Myocyte (in vitro differentiated cells): ENCODE data around the gene NR2F1-AS1. TPM values are rescaled to one million over a fixed set of nuclear protein-coding genes. Genes with fewer than 3 reads are reported as not detected.
A peak's percentile ranks its signal among the peaks of the same experiment; 100 is the strongest.

ENCODE experiments used
- DNase-seq: peaks from one replicate; pipeline ENCODE4 v3.0.0-alpha.2; 2012; ENCODE audit warnings: low read depth
- total RNA-seq: library from RNA; depleted of rRNA; stranded (reverse); fragments of >200 nt; gene quantifications from 2 replicates; pipeline ENCODE4 v1.2.3, GENCODE V29; 2014

NR2F1-AS1 gene
- total RNA-seq, 1 donor from 2014 or later, result 3.2 TPM

DNA sequence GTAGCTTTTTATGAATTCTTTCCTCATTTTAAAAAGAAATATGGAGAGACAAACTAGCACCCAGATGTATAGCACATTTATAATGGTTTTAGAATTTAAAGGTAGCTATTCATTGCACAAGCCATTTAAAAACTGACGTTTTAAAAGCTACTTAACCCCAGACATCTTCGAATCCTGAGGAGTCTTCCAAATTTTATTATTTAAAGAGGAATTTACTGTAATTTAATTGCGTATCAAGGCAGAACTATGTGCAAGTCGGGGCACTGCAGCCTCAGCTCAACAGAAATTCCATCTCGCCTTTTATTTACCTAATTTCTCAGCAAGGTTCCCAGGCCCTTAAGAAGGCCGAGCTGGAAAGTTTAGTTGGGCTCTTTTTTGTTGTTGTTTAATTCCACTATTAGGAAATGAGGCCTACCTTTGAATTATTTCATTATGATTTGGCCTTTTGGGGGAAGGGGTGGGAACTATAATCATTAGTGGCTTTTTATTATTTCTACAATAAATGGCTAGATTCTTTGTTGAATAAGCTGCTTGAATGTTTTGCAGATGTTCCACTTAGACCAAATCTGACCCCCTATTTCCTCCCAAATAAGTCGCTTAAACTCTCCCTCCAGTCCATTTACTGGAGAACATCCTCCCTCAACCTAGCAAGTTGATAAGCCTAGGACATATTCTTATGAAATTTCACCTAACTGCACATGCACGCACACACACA lies 22.2 kb upstream of the NR2F1-AS1 start:
- DNase-seq, result no peak

DNA sequence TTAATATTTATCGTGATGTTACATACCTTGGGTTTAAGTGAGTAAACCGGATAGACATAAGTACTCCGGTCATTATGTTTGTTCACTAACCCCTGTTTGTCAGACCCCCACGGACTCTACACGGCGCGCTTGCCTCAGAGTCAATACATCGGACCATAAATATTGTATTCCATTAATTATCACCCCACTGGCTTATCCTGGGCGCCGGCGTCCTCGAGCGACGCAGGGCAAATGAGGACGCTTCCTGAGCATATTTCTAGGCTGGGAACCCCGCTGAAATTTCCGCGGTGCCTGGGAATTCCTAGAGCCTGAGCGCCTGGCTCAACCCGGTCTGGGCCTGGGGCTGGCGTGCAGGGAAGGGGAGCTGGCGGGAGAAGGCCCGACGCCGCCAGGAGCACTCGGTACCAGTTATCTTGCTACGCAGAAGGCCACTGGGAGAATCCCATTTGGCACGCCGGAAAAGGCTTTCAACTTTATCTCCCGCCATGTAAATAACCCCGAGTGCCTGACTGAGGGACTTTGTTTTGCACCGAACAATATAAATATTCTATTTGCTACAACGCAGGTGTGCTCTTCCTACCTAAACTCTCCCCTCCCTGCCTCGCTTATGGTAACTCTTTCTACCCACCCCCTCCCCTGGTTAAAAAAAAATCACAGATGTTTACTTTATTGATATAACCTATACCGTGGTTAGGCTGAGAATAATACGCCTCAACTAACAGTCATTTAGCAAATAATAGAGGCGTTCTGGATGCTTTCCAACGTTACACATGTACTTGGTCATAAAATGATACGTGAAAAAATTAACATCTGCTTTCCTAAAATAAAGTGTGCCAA lies 21.4 kb upstream of the NR2F1-AS1 start:
- DNase-seq, result no peak

- DNase-seq, result no peak
Observed at GRCh38 chr5:93601802-93602155, 20.8 kb upstream of the NR2F1-AS1 start.

- DNase-seq, result no peak
Observed at GRCh38 chr5:93601071-93601801, 20.2 kb upstream of the NR2F1-AS1 start.

DNA sequence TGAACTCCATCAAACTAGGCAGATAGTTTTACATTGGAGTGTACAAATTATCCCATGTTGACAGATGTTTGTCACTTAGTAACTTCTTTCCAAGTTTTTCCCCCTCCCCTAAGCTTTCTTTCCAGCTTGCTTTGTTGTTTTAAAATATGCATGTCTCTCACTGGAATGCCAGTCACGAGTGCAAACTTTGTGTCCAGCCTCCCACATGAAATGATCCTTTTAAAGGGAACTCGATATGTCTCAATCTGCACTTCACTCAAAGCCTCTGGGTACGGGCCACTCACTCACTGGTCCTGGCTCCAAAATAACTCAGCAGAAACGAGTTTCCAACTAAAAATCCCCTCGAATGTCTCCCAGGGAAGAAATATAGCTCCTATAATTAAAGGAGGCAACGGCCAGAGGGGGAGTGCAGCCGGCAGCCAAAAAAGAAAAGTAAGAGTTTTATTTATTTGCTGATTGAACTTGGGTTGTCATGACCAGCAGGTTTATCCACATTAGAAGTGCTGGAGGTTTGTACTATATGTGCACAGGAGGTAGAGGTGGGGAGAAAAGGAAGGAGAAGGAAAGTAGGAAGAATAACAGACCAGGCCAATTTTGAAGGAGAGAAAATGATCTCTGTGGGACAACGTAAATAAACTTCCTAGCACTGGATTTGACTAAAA lies 19.5 kb upstream of the NR2F1-AS1 start:
- peak; percentile 51 for DNase-seq

DNA sequence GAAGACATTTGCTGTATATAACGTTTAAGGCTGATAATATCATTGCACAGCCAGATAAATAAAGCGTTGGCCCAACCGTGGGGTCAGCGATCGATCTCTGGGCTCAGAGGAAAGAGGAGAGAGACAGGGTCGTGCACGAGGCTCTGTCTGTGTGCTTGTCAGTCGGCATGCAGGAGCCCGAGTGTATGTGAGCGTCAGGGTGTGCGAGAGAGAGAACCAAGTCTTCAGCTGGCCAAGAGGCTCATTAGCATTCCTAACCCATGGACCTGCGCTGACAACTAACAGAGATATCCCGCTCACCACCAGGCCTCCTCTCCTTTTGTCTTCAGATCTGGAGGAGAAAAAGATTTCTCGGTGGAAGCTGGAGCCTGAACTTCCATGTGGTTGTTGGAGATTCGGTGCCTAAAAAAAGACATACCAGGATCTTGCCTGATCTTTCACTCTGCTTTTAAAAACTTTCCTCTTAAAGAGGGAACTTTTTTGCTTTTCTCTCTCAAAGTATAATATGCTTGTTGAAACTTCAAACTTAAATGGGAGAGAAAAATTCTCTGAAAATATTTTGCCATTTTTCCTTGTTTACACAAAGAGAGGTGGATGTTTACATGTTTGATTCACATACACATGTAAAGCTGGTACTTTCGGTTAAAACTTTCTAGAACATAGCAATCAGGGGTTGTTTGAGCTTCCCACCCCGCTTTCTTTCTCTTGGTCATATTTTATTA lies 18.5 kb upstream of the NR2F1-AS1 start:
- no peak for DNase-seq

- DNase-seq, result no peak
Observed at GRCh38 chr5:93599001-93599379, 18.0 kb upstream of the NR2F1-AS1 start.

- DNase-seq, result peak; percentile 82
Observed at GRCh38 chr5:93598091-93599000, 17.3 kb upstream of the NR2F1-AS1 start.

DNA sequence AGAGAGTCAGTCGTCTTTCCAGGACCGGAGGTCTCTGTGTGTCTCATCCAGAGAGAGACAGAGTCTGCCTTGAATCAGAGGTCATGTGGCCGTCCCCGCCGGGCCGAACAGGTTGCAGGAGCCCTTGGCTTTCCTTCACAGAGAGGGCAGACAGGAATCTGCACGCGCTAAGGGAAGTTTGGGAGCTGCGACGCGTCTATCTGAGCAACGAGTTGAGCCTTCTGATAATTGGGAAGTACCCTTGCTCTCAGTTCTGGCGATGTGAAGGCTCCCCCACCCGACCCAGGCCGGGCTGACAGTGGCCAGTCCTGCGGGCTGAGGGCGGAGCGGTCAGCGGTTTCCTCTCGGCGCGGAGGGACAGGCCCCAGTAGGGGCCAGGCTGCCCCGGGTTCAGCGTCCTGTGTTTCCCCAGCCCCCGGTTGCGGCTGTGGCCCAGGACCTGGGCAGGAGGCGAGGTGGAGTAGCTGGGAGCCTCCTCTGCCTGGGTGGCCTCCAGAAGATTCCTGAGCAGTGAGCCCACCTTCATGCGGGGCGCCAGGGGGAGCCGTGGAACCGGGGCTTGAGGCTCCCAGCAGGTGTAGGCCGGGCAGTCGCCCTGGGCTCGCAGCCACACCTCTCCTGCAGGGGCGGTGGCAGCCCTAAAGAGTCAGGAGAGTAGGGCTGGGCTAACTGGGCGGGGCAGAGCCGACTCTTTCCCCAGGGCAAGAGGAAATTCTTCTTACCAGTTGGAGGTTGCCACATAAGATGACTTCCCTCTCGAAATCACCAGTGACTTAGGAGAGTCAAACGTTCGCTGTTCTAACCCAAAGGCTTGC lies 15.9 kb upstream of the NR2F1-AS1 start:
- DNase-seq, result no peak

- no peak for DNase-seq
Observed at GRCh38 chr5:93596310-93596675, 15.3 kb upstream of the NR2F1-AS1 start.

DNA sequence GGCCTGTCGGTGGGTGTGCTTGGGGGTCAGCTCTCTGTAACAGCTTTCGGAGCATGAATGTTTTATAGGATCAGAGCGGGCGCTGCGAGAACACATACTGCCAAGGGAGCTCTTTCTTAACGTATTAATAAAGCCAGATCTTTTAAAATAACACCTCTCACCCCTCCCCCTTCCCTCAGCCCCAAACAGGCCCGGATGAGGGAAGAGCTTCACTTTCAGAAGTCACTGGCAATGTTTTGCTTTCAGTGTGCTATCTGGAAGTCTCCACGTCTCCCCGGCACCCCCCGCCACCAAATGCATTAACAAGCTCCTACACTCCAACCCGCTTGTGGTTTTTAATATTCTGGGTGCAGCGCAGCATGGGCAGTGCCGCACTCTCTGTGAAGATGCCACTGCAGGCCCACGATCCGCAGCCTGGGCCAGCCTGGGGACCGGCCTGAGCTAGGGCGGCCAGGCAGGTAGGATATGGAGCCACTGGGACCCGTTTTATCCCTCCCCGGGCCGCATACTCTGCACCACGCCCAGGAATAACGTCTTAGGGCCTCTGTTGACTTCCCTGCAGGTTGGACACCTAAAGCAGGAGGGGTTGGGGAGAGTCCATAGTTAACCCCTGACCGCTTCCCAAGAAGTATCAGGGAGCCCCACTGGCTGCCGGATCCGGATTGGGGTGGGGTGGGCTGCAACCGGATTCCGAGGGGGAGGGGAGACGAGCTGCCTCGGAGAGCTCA lies 14.6 kb upstream of the NR2F1-AS1 start:
- DNase-seq, result no peak

- DNase-seq, result no peak
Observed at GRCh38 chr5:93594591-93595419, 13.8 kb upstream of the NR2F1-AS1 start.

DNA sequence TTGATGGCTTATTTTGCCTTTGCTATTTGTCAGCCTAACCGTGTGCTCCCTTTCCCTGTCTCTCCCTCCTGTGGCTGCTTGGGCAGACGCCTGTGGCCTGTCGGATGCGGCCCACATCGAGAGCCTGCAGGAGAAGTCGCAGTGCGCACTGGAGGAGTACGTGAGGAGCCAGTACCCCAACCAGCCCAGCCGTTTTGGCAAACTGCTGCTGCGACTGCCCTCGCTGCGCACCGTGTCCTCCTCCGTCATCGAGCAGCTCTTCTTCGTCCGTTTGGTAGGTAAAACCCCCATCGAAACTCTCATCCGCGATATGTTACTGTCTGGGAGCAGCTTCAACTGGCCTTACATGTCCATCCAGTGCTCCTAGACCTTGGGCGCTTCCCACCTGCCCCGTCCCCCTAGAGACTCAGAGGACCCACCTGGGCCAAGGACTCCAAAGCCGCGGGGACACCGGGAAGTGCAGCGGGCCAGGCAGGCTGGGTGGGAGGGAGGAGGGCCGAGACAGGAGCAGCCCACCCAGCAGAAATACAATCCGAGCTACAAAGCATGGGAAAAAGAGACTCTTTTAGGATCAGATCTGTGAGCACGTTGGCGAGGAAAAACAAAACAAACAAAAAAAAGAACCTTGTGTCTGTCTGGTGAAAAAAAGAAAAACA lies 12.6 kb upstream of the NR2F1-AS1 start:
- DNase-seq, result no peak

- DNase-seq, result no peak
Observed at GRCh38 chr5:93592883-93593282, 11.9 kb upstream of the NR2F1-AS1 start.

DNA sequence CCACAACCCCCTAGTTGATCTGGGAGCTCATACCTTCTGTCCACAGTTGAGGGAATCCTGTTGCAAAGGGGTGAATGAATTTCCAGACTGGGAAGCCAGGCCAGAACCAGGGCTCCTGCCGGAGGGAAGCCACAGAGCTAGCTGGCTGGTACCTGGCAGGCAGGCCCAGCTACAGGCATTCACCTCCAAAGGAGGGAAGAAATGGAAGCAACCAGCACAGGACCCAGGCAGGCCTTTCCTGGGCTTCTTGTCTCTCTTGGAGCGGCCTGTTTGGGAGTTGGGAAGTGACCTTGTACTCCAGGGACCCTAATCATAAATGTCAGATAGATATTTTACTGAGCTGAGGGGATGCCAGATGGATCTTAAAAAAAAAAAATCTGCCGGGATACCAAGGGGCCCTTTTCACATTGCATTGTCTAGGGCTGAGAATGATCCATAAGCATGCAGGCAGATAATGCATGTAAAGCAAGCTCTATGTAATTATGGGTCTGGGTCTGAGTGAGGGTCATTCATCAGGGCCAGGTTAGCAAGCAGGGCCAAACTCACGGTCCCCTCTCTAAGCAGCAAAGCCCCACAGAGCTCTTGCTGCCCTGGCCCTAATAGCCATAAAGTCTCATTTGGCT lies 10.4 kb upstream of the NR2F1-AS1 start:
- no peak for DNase-seq

DNA sequence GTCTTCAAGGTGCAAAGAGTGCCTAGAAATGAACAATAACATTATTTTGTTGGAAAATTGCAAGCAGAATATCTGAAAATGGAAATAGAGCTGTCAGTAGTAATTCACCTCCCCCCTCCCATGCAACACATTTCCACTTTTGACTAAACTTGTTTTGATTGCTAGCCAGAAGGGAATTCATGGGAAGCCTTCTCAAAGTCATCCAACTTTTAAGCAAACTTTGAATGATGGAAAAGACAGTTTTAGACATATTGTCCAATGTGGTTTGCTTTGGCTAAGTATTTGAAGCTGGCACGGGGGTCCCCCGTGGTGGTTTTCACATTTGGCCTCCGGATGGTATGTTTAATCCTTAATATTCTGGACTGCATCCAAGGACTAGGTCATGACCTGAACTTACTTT lies 9.5 kb upstream of the NR2F1-AS1 start:
- no peak for DNase-seq
